Fibroblast of lung (primary cell): ENCODE measurements around the gene SNAPC3.
"Not testable (repeated sequence)": the region's sequence is repeated elsewhere in the genome, so short reads cannot be mapped to it uniquely, and the experiment has no call there.

Experiments
- CTCF ChIP-seq, 2 donors: IDR thresholded peaks in 1 of 2; conservative IDR thresholded peaks in 1 of 2; 1 replicate in 1 of 2; 2 replicates in 1 of 2; pipeline ENCODE4 v1.5.1; 2011 to 2012; ENCODE audit warnings: low read length in 2 of 2, control low read depth in 1 of 2, inconsistent platforms in 1 of 2, low read depth in 1 of 2, mild to moderate bottlenecking in 1 of 2
- EZH2 ChIP-seq: IDR thresholded peaks from 2 replicates; pipeline ENCODE4 v1.5.1; 2012; ENCODE audit warnings: low read length, control low read depth, mild to moderate bottlenecking; ENCODE audit errors: missing control alignments

- TF ChIP-seq CTCF (conservative IDR thresholded peaks at IDR 0.05 in 1 of 2, IDR thresholded peaks at IDR 0.05 in 1 of 2; ENCODE audit: low read depth in 1 of 2, low read length in 2 of 2); EZH2: not testable (repeated sequence)
These were observed 43.4 kb upstream of the SNAPC3 start for GRCh38 chr9:15379317-15379716.
